ENCODE data around the gene MZF1. TPM values are rescaled to one million over a fixed set of nuclear protein-coding genes. Genes with fewer than 3 reads are reported as not detected.
A peak's percentile ranks its signal among the peaks of the same experiment; 100 is the strongest.

Gene MZF1
- total and polyA plus RNA-seq, 9 of the 15 experiments (the other 6 are each of a cell fraction or from before 2014, with no cell fraction given): 0.31 to 29.3 (median 11.5) TPM

GRCh38 chr19:58550362-58551122 is 22.6 kb downstream of the MZF1 start (continued):
- no peak for TF ChIP-seq ZNF407 (IDR thresholded peaks at IDR 0.05; ENCODE audit: low read depth)
- no peak for TF ChIP-seq CEBPZ (IDR thresholded peaks at IDR 0.05; ENCODE audit: borderline replicate concordance, low read depth, low read length)
- no peak for TF ChIP-seq E2F1 (CRISPR knock-in tag; IDR thresholded peaks at IDR 0.05)
- peak; percentile 24 for TF ChIP-seq E2F8 (IDR thresholded peaks at IDR 0.05; ENCODE audit: low read depth, partially characterized antibody)
- TF ChIP-seq EZH2 (IDR thresholded peaks at IDR 0.05; ENCODE audit: borderline replicate concordance, low read depth, low read length): no peak
- no peak for TF ChIP-seq ZBTB7A (IDR thresholded peaks at IDR 0.05; ENCODE audit: borderline replicate concordance, control insufficient read depth, low read depth, low read length)
- peak; percentile 23 for TF ChIP-seq SUPT5H (IDR thresholded peaks at IDR 0.05)
- no peak for TF ChIP-seq CREB1 (IDR thresholded peaks at IDR 0.05)
- TF ChIP-seq CREB1 (CRISPR knock-in tag; IDR thresholded peaks at IDR 0.05): 0 out of 2 replicates have a peak, but pooled peaks have one; percentile 16

Data from K562 (cell line).